Testis (tissue), 2 donors: ENCODE measurements around the gene NLRP3.

Experiments
- POLR2A ChIP-seq: fragments of 450-650 bp; IDR thresholded peaks from one replicate; pipeline ENCODE4 v1.6.1; 2017; ENCODE audit warnings: antibody characterized with exemption, mild to moderate bottlenecking, moderate library complexity
- TF ChIP-seq, protein P1 (sequence below), 3 experiments: fragments of 450-650 bp in 2 of 3; fragments of 200-600 bp in 1 of 3; sonication (generic) in 1 of 3; IDR thresholded peaks; one replicate each; pipeline ENCODE4 v1.5.1; 2016 to 2019; ENCODE audit warnings: antibody characterized with exemption in 3 of 3, mild to moderate bottlenecking in 2 of 3, moderate library complexity in 1 of 3

DNA sequence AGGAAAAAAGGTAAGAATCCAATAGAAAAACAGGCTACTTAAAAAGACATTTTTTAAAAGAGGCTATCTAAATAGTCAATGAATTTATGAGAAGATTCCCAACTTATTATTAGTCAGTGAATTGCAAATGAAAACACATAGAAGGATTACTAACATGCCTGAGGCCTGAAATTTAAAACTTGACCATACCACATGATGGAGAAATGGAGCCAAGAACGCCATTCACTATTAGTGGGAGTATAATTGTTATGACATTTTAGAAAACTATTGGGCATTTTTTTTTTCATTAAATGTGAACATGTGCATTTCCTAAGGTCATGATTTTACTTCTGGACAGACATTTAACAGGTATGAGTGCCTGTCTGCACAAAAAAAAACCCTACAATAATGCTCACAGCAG lies 66.8 kb downstream of the NLRP3 start:
- no peak for TF ChIP-seq POLR2A
- TF ChIP-seq, protein P1, sequence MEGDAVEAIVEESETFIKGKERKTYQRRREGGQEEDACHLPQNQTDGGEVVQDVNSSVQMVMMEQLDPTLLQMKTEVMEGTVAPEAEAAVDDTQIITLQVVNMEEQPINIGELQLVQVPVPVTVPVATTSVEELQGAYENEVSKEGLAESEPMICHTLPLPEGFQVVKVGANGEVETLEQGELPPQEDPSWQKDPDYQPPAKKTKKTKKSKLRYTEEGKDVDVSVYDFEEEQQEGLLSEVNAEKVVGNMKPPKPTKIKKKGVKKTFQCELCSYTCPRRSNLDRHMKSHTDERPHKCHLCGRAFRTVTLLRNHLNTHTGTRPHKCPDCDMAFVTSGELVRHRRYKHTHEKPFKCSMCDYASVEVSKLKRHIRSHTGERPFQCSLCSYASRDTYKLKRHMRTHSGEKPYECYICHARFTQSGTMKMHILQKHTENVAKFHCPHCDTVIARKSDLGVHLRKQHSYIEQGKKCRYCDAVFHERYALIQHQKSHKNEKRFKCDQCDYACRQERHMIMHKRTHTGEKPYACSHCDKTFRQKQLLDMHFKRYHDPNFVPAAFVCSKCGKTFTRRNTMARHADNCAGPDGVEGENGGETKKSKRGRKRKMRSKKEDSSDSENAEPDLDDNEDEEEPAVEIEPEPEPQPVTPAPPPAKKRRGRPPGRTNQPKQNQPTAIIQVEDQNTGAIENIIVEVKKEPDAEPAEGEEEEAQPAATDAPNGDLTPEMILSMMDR (IDR thresholded peaks at IDR 0.05) = no peak
